Fibroblast of villous mesenchyme (primary cell): ENCODE measurements around the gene SLC38A9. TPM values are rescaled to one million over a fixed set of nuclear protein-coding genes. Genes with fewer than 3 reads are reported as not detected.

Experiments used
- DNase-seq: peaks from one replicate; pipeline ENCODE4 v3.0.0-alpha.2; 2010; ENCODE audit warnings: low read depth
- H3K4me3 ChIP-seq: 2 replicates; pipeline ENCODE4 v1.5.1; 2011; ENCODE audit warnings: low read depth, mild to moderate bottlenecking, low read length
- CTCF ChIP-seq: IDR thresholded peaks from 2 replicates; pipeline ENCODE4 v1.5.1; 2012; ENCODE audit warnings: low read depth, mild to moderate bottlenecking, low read length; ENCODE audit not compliant: insufficient read depth
- total RNA-seq: library from RNA; depleted of rRNA; stranded (reverse); fragments of >200 nt; gene quantifications from 2 replicates; pipeline ENCODE4 v1.2.3, GENCODE V29; 2012

Gene SLC38A9
- total RNA-seq, 1 donor, result 52.7 TPM

GRCh38 chr5:55694152-55694830 lies 17.8 kb downstream of the SLC38A9 start:
- H3K4me3 ChIP-seq, result no peak overlapping the region
- TF ChIP-seq CTCF, result peak; percentile 53
- peak; percentile 52 for DNase-seq

GRCh38 chr5:55692509-55692908 lies 19.6 kb downstream of the SLC38A9 start:
- DNase-seq, result no peak
- H3K4me3 ChIP-seq, result no peak overlapping the region
- TF ChIP-seq CTCF, result no peak

GRCh38 chr5:55692106-55692417 lies 20.1 kb downstream of the SLC38A9 start:
- no peak for DNase-seq
- no peak for TF ChIP-seq CTCF
- no peak overlapping the region for H3K4me3 ChIP-seq

- TF ChIP-seq CTCF, result peak; percentile 51
- H3K4me3 ChIP-seq, result no peak overlapping the region
- peak; percentile 73 for DNase-seq
Measured at GRCh38 chr5:55691265-55692105, 20.6 kb downstream of the SLC38A9 start.

GRCh38 chr5:55682071-55682470 lies 30.1 kb downstream of the SLC38A9 start:
- no peak for TF ChIP-seq CTCF
- no peak for DNase-seq
- H3K4me3 ChIP-seq, result no peak overlapping the region

GRCh38 chr5:55681301-55681700 lies 30.8 kb downstream of the SLC38A9 start:
- TF ChIP-seq CTCF, result no peak
- DNase-seq, result no peak
- H3K4me3 ChIP-seq, result no peak overlapping the region
